Tibial artery (tissue), 4 donors: ENCODE data around the gene NEK11.

Experiments
- DNase-seq, 2 donors: peaks; one replicate each; pipeline ENCODE4 v3.0.0-alpha.2; 2019
- H3K27ac ChIP-seq, 2 donors: fragments of 200-600 bp; sonication (generic) in 1 of 2; 1 replicate in 1 of 2; 2 replicates in 1 of 2; pipeline ENCODE4 v1.5.1; 2018 to 2019; ENCODE audit warnings: mild to moderate bottlenecking in 1 of 2
- H3K27me3 ChIP-seq, 2 donors: fragments of 200-600 bp; sonication (generic) in 1 of 2; one replicate each; pipeline versions ENCODE4 v1.5.1 to v1.6.0; 2016 to 2019
- H3K36me3 ChIP-seq, 3 donors: fragments of 200-600 bp; sonication (generic) in 2 of 3; one replicate each; pipeline ENCODE4 v1.5.1; 2016 to 2019; ENCODE audit warnings: mild to moderate bottlenecking in 2 of 3
- H3K4me1 ChIP-seq, 4 donors: fragments of 200-600 bp; sonication (generic) in 2 of 4; 1 replicate in 3 of 4; 2 replicates in 1 of 4; pipeline ENCODE4 v1.5.1; 2016 to 2019
- H3K4me3 ChIP-seq, 2 donors: fragments of 200-600 bp; sonication (generic) in 1 of 2; 1 replicate in 1 of 2; 2 replicates in 1 of 2; pipeline ENCODE4 v1.5.1; 2018 to 2019; ENCODE audit warnings: mild to moderate bottlenecking in 2 of 2
- H3K9me3 ChIP-seq, 3 donors: fragments of 200-600 bp; sonication (generic) in 1 of 3; one replicate each; pipeline ENCODE4 v1.5.1; 2016 to 2019
- intact Hi-C: fragments of 100-400 bp; cut with DNase I; formaldehyde crosslinking; loops from one replicate; pipeline ENCODE4 v1.15.0; 2023; ENCODE audit warnings: low total_unique reads
- TF ChIP-seq, protein P1 (sequence below), 2 experiments: fragments of 200-600 bp in 1 of 2; fragments of 450-650 bp in 1 of 2; IDR thresholded peaks; one replicate each; pipeline ENCODE4 v1.5.1; 2017 to 2019; ENCODE audit warnings: antibody characterized with exemption in 2 of 2, mild to moderate bottlenecking in 1 of 2, moderate library complexity in 1 of 2

NEK11 gene

DNA sequence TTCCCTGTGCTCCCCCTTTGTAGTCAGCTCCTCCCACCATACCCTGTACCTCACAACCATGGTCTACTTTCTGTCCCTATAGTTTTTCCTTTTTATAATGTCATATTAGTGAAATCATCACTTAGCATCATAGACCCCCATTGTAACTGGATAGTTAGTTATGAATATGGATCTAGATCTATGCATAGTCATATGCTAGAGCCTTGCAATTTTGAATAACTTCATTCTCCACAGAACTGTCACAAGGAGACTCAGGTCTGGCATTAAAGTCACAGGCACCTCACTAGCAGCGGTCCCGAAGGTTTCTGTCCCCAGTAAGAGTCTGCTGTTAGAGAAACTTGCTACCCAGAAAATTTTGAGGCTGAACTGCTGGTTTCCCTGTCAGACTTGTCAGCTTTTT lies 252.9 kb downstream of the NEK11 start:
- Histone ChIP-seq H3K4me1 (peaks cover 0 to 3% (median 1%) of the 10 kb centered on the region in 4 donors), H3K4me3 (no peak overlapping the region), H3K27me3 (no peaks in the 10 kb centered on the region), H3K9me3 (no peaks in the 10 kb centered on the region), H3K36me3 (no peaks in the 10 kb centered on the region), H3K27ac (no peak overlapping the region)
- intact Hi-C loops = no loop called here
- no peak for DNase-seq
- TF ChIP-seq, protein P1, sequence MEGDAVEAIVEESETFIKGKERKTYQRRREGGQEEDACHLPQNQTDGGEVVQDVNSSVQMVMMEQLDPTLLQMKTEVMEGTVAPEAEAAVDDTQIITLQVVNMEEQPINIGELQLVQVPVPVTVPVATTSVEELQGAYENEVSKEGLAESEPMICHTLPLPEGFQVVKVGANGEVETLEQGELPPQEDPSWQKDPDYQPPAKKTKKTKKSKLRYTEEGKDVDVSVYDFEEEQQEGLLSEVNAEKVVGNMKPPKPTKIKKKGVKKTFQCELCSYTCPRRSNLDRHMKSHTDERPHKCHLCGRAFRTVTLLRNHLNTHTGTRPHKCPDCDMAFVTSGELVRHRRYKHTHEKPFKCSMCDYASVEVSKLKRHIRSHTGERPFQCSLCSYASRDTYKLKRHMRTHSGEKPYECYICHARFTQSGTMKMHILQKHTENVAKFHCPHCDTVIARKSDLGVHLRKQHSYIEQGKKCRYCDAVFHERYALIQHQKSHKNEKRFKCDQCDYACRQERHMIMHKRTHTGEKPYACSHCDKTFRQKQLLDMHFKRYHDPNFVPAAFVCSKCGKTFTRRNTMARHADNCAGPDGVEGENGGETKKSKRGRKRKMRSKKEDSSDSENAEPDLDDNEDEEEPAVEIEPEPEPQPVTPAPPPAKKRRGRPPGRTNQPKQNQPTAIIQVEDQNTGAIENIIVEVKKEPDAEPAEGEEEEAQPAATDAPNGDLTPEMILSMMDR (IDR thresholded peaks at IDR 0.05) = no peak

DNA sequence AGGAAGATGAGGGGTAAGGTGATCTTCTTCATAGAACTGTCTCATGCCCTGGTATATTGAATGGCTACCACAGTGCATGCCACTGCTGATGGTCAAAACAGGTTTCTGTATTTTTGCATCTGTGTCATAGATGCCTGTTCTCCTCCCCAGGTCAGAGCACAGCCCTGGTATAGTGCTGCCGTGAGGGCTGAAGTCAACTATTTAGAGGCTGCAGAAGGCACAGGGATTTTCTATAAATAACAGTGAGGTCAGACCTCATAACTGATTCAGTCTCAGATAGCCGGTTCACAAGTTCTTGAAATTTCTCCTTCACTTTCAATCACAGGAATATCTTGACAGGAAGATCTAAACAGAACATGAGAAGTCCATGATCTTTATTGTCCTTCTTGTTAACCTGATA lies 255.7 kb downstream of the NEK11 start:
- Histone ChIP-seq H3K27me3 (no peaks in the 10 kb centered on the region), H3K27ac (no peak overlapping the region), H3K36me3 (no peaks in the 10 kb centered on the region), H3K9me3 (no peaks in the 10 kb centered on the region), H3K4me3 (no peak overlapping the region), H3K4me1 (peaks cover 0 to 3% (median 1%) of the 10 kb centered on the region in 4 donors)
- TF ChIP-seq, protein P1 (IDR thresholded peaks at IDR 0.05) = no peak
- intact Hi-C loops = no loop called here
- DNase-seq = no peak

DNA sequence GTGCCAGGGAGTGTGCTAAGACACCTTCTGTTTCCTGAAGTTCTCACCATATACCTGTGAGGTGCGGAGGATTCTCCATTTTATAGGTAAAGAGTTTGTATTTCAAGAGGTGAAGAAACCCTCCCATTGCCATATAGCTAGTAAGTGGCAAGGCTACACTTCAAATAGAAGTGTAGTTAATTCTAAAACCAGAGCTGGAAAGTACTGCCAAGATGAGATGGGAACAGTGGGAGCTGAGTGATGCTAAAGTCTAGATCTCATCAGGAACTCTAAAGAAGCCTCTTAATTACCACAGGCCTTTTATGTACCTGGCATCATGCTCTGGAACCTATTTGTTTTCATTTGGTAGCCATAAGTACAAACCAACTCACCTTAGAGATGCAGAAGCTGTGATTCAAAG lies 256.3 kb downstream of the NEK11 start:
- intact Hi-C loops = no loop called here
- Histone ChIP-seq H3K9me3 (no peaks in the 10 kb centered on the region), H3K27me3 (no peaks in the 10 kb centered on the region), H3K27ac (no peak overlapping the region), H3K4me1 (peaks cover 0 to 3% (median 1%) of the 10 kb centered on the region in 4 donors), H3K36me3 (no peaks in the 10 kb centered on the region), H3K4me3 (no peak overlapping the region)
- TF ChIP-seq, protein P1 (IDR thresholded peaks at IDR 0.05) = no peak
- DNase-seq = no peak

DNA sequence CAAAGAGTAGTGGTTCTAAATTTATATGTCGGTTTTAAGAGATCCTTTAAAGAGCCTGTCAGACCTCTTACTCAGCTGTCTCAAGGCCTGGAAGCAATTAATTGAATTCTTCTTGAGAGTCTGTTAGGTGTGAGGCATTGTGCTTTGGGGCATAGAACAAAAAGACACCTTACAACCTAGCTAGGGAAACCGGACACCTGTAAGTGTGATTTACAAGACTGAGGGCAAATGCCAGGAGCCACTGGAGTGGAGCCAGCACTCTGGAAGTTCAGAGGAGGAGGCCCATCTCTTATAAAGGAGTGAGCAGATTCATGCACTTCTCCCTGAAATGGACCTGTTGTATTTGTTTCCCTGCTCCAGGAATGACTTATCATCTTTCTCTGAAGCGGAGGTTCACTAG lies 257.2 kb downstream of the NEK11 start:
- Histone ChIP-seq H3K27ac (no peak overlapping the region), H3K36me3 (no peaks in the 10 kb centered on the region), H3K9me3 (no peaks in the 10 kb centered on the region), H3K27me3 (no peaks in the 10 kb centered on the region), H3K4me3 (no peak overlapping the region), H3K4me1 (peaks cover 0 to 3% (median 0%) of the 10 kb centered on the region in 4 donors)
- DNase-seq = no peak
- intact Hi-C loops = no loop called here
- TF ChIP-seq, protein P1 (IDR thresholded peaks at IDR 0.05) = no peak

DNA sequence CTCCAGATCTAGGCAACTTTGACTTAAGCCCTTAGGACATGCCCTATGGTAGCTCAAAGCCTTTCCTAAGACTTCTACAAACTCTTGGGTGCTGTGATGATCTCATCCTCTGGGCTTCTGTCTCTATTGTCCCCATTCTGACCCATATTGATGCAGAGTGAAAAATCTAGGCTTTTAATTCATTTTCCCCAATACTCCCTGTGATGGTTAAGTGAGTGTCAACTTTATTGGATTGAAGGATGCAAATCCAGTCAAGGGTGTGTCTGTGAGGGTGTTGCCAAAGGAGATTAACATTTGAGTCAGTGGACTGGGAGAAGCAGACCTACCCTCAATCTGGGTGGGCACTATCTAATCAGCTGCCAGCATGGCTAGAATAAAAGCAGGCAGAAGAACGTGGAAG lies 257.6 kb downstream of the NEK11 start:
- H3K4me1 ChIP-seq = peaks cover 0 to 3% (median 0%) of the 10 kb centered on the region in 4 donors
- DNase-seq = no peak
- H3K9me3 ChIP-seq = no peaks in the 10 kb centered on the region
- TF ChIP-seq, protein P1 (IDR thresholded peaks at IDR 0.05) = no peak
- no peak overlapping the region for H3K4me3 ChIP-seq
- H3K36me3 ChIP-seq = no peaks in the 10 kb centered on the region
- no peaks in the 10 kb centered on the region for H3K27me3 ChIP-seq
- intact Hi-C loops = no loop called here
- no peak overlapping the region for H3K27ac ChIP-seq

DNA sequence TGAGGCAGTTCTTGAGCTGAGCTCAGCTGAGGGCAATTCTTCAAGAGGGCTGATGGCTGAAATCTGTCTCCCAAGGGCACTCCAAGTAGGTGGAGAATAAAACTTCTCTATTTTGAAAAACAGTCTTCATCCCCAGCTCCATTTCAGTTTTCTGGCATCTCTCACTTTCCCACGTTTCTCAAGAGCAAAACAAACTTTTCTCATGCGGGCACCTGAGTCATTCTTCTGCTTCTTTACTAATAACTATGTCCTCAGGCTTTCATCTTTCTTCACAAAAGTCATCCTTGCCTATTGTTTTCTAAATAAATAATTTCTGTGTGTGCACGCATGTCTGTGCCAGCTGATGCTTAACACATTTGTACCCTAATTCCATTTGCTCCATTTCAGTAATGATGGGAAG lies 258.8 kb downstream of the NEK11 start:
- H3K27ac ChIP-seq = no peak overlapping the region
- H3K36me3 ChIP-seq = no peaks in the 10 kb centered on the region
- H3K4me1 ChIP-seq = peaks cover 0 to 3% (median 0%) of the 10 kb centered on the region in 4 donors
- H3K9me3 ChIP-seq = no peaks in the 10 kb centered on the region
- intact Hi-C loops = no loop called here
- no peak for DNase-seq
- no peak overlapping the region for H3K4me3 ChIP-seq
- H3K27me3 ChIP-seq = no peaks in the 10 kb centered on the region
- TF ChIP-seq, protein P1 (IDR thresholded peaks at IDR 0.05) = no peak
